Neuronal stem cell (in vitro differentiated cells): Measurements from ENCODE around the gene RTEL1.

Experiments
- DNase-seq: peaks from one replicate; pipeline ENCODE4 v3.0.0-alpha.2; 2013; ENCODE audit warnings: low spot score
- H2AFZ ChIP-seq: one replicate; pipeline ENCODE4 v1.6.1; 2013; ENCODE audit warnings: mild to moderate bottlenecking, low read length, inconsistent platforms
- H2AK5ac ChIP-seq: 2 replicates; pipeline ENCODE4 v1.6.1; 2013; ENCODE audit warnings: low read depth, mild to moderate bottlenecking, inconsistent platforms, low read length, moderate library complexity, mixed read lengths
- H2BK120ac ChIP-seq: 2 replicates; pipeline ENCODE4 v1.6.1; 2013; ENCODE audit warnings: low read depth, mild to moderate bottlenecking, inconsistent platforms, low read length, moderate library complexity, mixed read lengths
- H2BK12ac ChIP-seq: one replicate; pipeline ENCODE4 v1.6.1; 2013; ENCODE audit warnings: low read length, inconsistent platforms
- H2BK15ac ChIP-seq: 2 replicates; pipeline ENCODE4 v1.6.1; 2013; ENCODE audit warnings: mild to moderate bottlenecking, low read length, inconsistent platforms, mixed read lengths
- H2BK5ac ChIP-seq: one replicate; pipeline ENCODE4 v1.6.1; 2013; ENCODE audit warnings: inconsistent platforms, mild to moderate bottlenecking, low read length, moderate library complexity
- H3K14ac ChIP-seq: one replicate; pipeline ENCODE4 v1.6.1; 2013; ENCODE audit warnings: low read length, inconsistent platforms
- H3K18ac ChIP-seq: 2 replicates; pipeline ENCODE4 v1.6.1; 2013; ENCODE audit warnings: low read length, inconsistent platforms
- H3K23ac ChIP-seq: 2 replicates; pipeline ENCODE4 v1.6.1; 2013; ENCODE audit warnings: low read depth, mild to moderate bottlenecking, mixed read lengths, low read length, inconsistent platforms; ENCODE audit not compliant: poor library complexity
- H3K27ac ChIP-seq: replicated peaks from 3 replicates; pipeline ENCODE4 v1.5.1; 2013; ENCODE audit warnings: low read length, inconsistent platforms
- H3K27me3 ChIP-seq, 3 experiments: 2 replicates each; pipeline ENCODE4 v1.6.1; 2013; ENCODE audit warnings: low read length in 3 of 3, mild to moderate bottlenecking in 2 of 3, inconsistent platforms in 1 of 3, low read depth in 1 of 3, mixed read lengths in 1 of 3, moderate library complexity in 1 of 3; ENCODE audit not compliant: control insufficient read depth in 3 of 3, insufficient read depth in 3 of 3
- H3K36me3 ChIP-seq, 2 donors: replicated peaks in 1 of 2; 2 replicates each; pipeline ENCODE4 v1.6.1; 2013; ENCODE audit warnings: low read length in 2 of 2; ENCODE audit not compliant: control insufficient read depth in 2 of 2, insufficient read depth in 2 of 2
- H3K4ac ChIP-seq: 2 replicates; pipeline ENCODE4 v1.6.1; 2013; ENCODE audit warnings: inconsistent platforms, mild to moderate bottlenecking, low read length, moderate library complexity
- H3K4me1 ChIP-seq, 2 donors: 1 replicate in 1 of 2; 2 replicates in 1 of 2; pipeline ENCODE4 v1.6.1; 2013; ENCODE audit warnings: low read length in 2 of 2, low read depth in 1 of 2; ENCODE audit not compliant: control insufficient read depth in 2 of 2, insufficient read depth in 1 of 2
- H3K4me2 ChIP-seq: one replicate; pipeline ENCODE4 v1.6.1; 2013; ENCODE audit warnings: mild to moderate bottlenecking, low read length, inconsistent platforms; ENCODE audit not compliant: insufficient read depth, poor library complexity, severe bottlenecking
- H3K4me3 ChIP-seq, 2 donors: 2 replicates each; pipeline ENCODE4 v1.5.1; 2013; ENCODE audit warnings: low read length in 2 of 2, mild to moderate bottlenecking in 2 of 2, inconsistent platforms in 1 of 2, moderate library complexity in 1 of 2
- H3K79me1 ChIP-seq: one replicate; pipeline ENCODE4 v1.6.1; 2013; ENCODE audit warnings: low read depth, mild to moderate bottlenecking, inconsistent platforms, low read length, moderate library complexity
- H3K9ac ChIP-seq: one replicate; pipeline ENCODE4 v1.6.1; 2013; ENCODE audit warnings: mild to moderate bottlenecking, low read depth, low read length, inconsistent platforms; ENCODE audit not compliant: poor library complexity
- H3K9me3 ChIP-seq, 2 donors: replicated peaks in 1 of 2; 2 replicates each; pipeline versions ENCODE3 to v1.6.1; 2013; ENCODE audit warnings: low read length in 2 of 2, mild to moderate bottlenecking in 2 of 2, inconsistent platforms in 1 of 2, low read depth in 1 of 2, mixed read lengths in 1 of 2, moderate library complexity in 1 of 2; ENCODE audit not compliant: control insufficient read depth in 2 of 2, insufficient read depth in 1 of 2
- H4K8ac ChIP-seq: one replicate; pipeline ENCODE4 v1.6.1; 2013; ENCODE audit warnings: low read depth, mild to moderate bottlenecking, inconsistent platforms, low read length, moderate library complexity
- H4K91ac ChIP-seq: one replicate; pipeline ENCODE4 v1.6.1; 2013; ENCODE audit warnings: low read length, low read depth, mild to moderate bottlenecking, inconsistent platforms; ENCODE audit not compliant: poor library complexity
- WGBS, 2 donors: extraction: QIAGEN DNeasy Blood & Tissue Kit; methylation state at CpG; one replicate each; pipeline ENCODE4 v1.1.7; 2013; ENCODE audit warnings: missing lambda C conversion rate in 2 of 2, mixed read lengths in 1 of 2; ENCODE audit not compliant: insufficient read length in 2 of 2, insufficient replicate concordance in 1 of 2; ENCODE audit errors: extremely low coverage in 2 of 2; 5-methylcytosine and 5-hydroxymethylcytosine counted together

The RTEL1 gene

GRCh38 chr20:63635431-63636141 is 22.5 kb upstream of the RTEL1 start:
- H3K4me3 ChIP-seq = no peak overlapping the region
- no peak overlapping the region for H2BK120ac ChIP-seq
- H3K4ac ChIP-seq = no peak overlapping the region
- no peak overlapping the region for H2AFZ ChIP-seq
- no peaks in the 10 kb centered on the region for H3K27me3 ChIP-seq
- H3K23ac ChIP-seq = no peak overlapping the region
- H3K4me2 ChIP-seq = no peak overlapping the region
- no peak overlapping the region for H3K9ac ChIP-seq
- H3K27ac ChIP-seq = no peak overlapping the region
- H2AK5ac ChIP-seq = no peak overlapping the region
- no peak overlapping the region for H4K91ac ChIP-seq
- no peak overlapping the region for H3K14ac ChIP-seq
- no peak for DNase-seq
- no peak overlapping the region for H3K18ac ChIP-seq
- no CpG with 5 or more reads among the region's 15 CpGs for WGBS, 2 donors
- H3K4me1 ChIP-seq = peaks cover 4 to 6% of the 10 kb centered on the region in 2 donors
- peak overlapping the region; percentile 54 for H2BK15ac ChIP-seq
- no peak overlapping the region for H2BK5ac ChIP-seq
- peaks cover 0 to 8% of the 10 kb centered on the region in 2 donors for H3K36me3 ChIP-seq
- no peak overlapping the region for H4K8ac ChIP-seq
- H2BK12ac ChIP-seq = no peak overlapping the region
- H3K9me3 ChIP-seq = no peaks in the 10 kb centered on the region
- no peaks in the 10 kb centered on the region for H3K79me1 ChIP-seq

- WGBS, 2 donors = no CpG with 5 or more reads among the region's 19 CpGs
- H3K4ac ChIP-seq = no peak overlapping the region
- H3K14ac ChIP-seq = no peak overlapping the region
- H2BK120ac ChIP-seq = no peak overlapping the region
- H3K27ac ChIP-seq = peak overlapping the region; percentile 7
- H2BK12ac ChIP-seq = no peak overlapping the region
- peaks cover 0 to 8% of the 10 kb centered on the region in 2 donors for H3K36me3 ChIP-seq
- no peak overlapping the region for H3K18ac ChIP-seq
- H2AK5ac ChIP-seq = no peak overlapping the region
- H2BK5ac ChIP-seq = no peak overlapping the region
- no peaks in the 10 kb centered on the region for H3K9me3 ChIP-seq
- peaks cover 4 to 6% of the 10 kb centered on the region in 2 donors for H3K4me1 ChIP-seq
- no peak overlapping the region for H3K9ac ChIP-seq
- H2AFZ ChIP-seq = peak overlapping the region; percentile 66
- H3K4me2 ChIP-seq = peak overlapping the region; percentile 22
- H4K8ac ChIP-seq = no peak overlapping the region
- no peaks in the 10 kb centered on the region for H3K27me3 ChIP-seq
- H4K91ac ChIP-seq = no peak overlapping the region
- no peaks in the 10 kb centered on the region for H3K79me1 ChIP-seq
- no peak overlapping the region for H3K23ac ChIP-seq
- peak overlapping the region in 1 of 2 donors; percentile 61 for H3K4me3 ChIP-seq
- no peak overlapping the region for H2BK15ac ChIP-seq
- DNase-seq = no peak
Observed at GRCh38 chr20:63636752-63637628, 21.1 kb upstream of the RTEL1 start.

- no peak overlapping the region for H3K4me2 ChIP-seq
- peak overlapping the region; percentile 56 for H2AK5ac ChIP-seq
- H3K27me3 ChIP-seq = peaks cover 0 to 2% (median 0%) of the 10 kb centered on the region in 3 experiments
- H2BK120ac ChIP-seq = no peak overlapping the region
- H3K18ac ChIP-seq = no peak overlapping the region
- H3K9ac ChIP-seq = no peak overlapping the region
- no peaks in the 10 kb centered on the region for H3K9me3 ChIP-seq
- H3K4ac ChIP-seq = no peak overlapping the region
- no peak overlapping the region for H4K8ac ChIP-seq
- peak overlapping the region; percentile 55 for H3K23ac ChIP-seq
- no peak overlapping the region for H3K4me3 ChIP-seq
- H2BK12ac ChIP-seq = no peak overlapping the region
- no peak overlapping the region for H3K14ac ChIP-seq
- no peaks in the 10 kb centered on the region for H3K79me1 ChIP-seq
- WGBS, 2 donors = no CpG with 5 or more reads among the region's 15 CpGs
- H2BK15ac ChIP-seq = no peak overlapping the region
- no peak overlapping the region for H2BK5ac ChIP-seq
- H2AFZ ChIP-seq = no peak overlapping the region
- H3K36me3 ChIP-seq = peaks cover 0 to 8% of the 10 kb centered on the region in 2 donors
- peaks cover 4 to 6% of the 10 kb centered on the region in 2 donors for H3K4me1 ChIP-seq
- H4K91ac ChIP-seq = no peak overlapping the region
- no peak for DNase-seq
- no peak overlapping the region for H3K27ac ChIP-seq
Observed at GRCh38 chr20:63639093-63639975, 18.8 kb upstream of the RTEL1 start.
